ENCODE results near the gene SIPA1L3. TPM values are rescaled to one million over a fixed set of nuclear protein-coding genes. Genes with fewer than 3 reads are reported as not detected.

SIPA1L3 gene
- total RNA-seq, 1 experiment from 2014 or later: 66.3 TPM

DNA sequence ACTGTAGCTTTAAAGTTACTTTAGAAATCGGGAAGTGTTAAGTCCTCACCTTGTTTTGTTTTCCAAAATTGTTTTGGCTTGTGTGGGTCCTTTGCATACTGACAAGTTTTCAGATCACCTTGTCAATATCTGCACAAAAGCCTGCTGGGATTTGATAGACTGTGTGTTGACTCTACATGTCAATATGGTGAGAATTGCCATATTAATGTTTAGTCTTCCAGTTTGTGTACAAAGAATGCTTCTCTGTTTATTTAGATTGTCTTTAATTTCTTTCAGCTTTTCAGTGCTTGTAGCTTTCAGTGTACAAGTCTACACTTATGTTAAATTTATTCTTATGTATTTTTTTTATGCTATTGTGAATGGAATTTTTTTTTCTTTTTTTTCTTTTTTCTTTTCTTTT lies 50.2 kb downstream of the SIPA1L3 start:
- DNase-seq (ENCODE audit: low read depth, low spot score): no peak
- POLR2A ChIA-PET: no interaction called here
- CTCF ChIA-PET: no interaction called here

GRCh38 chr19:37959665-37960114 lies 52.7 kb downstream of the SIPA1L3 start:
- H3K4me1 ChIP-seq (ENCODE audit: control insufficient read depth, insufficient read depth, low read length): 0 out of 2 replicates have a peak, but pooled peaks cover 4% of the 10 kb centered on the region
- no peak for ATAC-seq
- in situ Hi-C loops (cut with HindIII; ENCODE audit: low pct_unique_long_range_greater_than_20kb, low sequenced_read_pairs): no loop called here

More for the DNA sequence above, 50.2 kb downstream of the SIPA1L3 start:
- in situ Hi-C loops (cut with HindIII; ENCODE audit: low pct_unique_long_range_greater_than_20kb, low sequenced_read_pairs): no loop called here
- BruUV-seq (replicated peaks): no TSS peak
- TF ChIP-seq POLR2AphosphoS5 (IDR thresholded peaks at IDR 0.05; ENCODE audit: low read depth, low read length) (no peak), SIN3A (IDR thresholded peaks at IDR 0.05; ENCODE audit: borderline replicate concordance, insufficient read depth, low read depth, low read length) (no peak), TCF7L2 (IDR thresholded peaks at IDR 0.05; ENCODE audit: low read depth, low read length) (no peak)
- TF ChIP-seq, protein P1, sequence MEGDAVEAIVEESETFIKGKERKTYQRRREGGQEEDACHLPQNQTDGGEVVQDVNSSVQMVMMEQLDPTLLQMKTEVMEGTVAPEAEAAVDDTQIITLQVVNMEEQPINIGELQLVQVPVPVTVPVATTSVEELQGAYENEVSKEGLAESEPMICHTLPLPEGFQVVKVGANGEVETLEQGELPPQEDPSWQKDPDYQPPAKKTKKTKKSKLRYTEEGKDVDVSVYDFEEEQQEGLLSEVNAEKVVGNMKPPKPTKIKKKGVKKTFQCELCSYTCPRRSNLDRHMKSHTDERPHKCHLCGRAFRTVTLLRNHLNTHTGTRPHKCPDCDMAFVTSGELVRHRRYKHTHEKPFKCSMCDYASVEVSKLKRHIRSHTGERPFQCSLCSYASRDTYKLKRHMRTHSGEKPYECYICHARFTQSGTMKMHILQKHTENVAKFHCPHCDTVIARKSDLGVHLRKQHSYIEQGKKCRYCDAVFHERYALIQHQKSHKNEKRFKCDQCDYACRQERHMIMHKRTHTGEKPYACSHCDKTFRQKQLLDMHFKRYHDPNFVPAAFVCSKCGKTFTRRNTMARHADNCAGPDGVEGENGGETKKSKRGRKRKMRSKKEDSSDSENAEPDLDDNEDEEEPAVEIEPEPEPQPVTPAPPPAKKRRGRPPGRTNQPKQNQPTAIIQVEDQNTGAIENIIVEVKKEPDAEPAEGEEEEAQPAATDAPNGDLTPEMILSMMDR (IDR thresholded peaks at IDR 0.05): no peak
- TF ChIP-seq, protein P2, sequence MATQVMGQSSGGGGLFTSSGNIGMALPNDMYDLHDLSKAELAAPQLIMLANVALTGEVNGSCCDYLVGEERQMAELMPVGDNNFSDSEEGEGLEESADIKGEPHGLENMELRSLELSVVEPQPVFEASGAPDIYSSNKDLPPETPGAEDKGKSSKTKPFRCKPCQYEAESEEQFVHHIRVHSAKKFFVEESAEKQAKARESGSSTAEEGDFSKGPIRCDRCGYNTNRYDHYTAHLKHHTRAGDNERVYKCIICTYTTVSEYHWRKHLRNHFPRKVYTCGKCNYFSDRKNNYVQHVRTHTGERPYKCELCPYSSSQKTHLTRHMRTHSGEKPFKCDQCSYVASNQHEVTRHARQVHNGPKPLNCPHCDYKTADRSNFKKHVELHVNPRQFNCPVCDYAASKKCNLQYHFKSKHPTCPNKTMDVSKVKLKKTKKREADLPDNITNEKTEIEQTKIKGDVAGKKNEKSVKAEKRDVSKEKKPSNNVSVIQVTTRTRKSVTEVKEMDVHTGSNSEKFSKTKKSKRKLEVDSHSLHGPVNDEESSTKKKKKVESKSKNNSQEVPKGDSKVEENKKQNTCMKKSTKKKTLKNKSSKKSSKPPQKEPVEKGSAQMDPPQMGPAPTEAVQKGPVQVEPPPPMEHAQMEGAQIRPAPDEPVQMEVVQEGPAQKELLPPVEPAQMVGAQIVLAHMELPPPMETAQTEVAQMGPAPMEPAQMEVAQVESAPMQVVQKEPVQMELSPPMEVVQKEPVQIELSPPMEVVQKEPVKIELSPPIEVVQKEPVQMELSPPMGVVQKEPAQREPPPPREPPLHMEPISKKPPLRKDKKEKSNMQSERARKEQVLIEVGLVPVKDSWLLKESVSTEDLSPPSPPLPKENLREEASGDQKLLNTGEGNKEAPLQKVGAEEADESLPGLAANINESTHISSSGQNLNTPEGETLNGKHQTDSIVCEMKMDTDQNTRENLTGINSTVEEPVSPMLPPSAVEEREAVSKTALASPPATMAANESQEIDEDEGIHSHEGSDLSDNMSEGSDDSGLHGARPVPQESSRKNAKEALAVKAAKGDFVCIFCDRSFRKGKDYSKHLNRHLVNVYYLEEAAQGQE (IDR thresholded peaks at IDR 0.05; ENCODE audit: insufficient read depth in 1 of 2, low read depth in 2 of 2, low read length in 1 of 2): no peak
- Histone ChIP-seq H3K36me3 (ENCODE audit: control insufficient read depth, insufficient read depth, low read length) (no peaks in the 10 kb centered on the region), H3K27me3 (ENCODE audit: control insufficient read depth, insufficient read depth, low read length) (no peaks in the 10 kb centered on the region), H3K9me3 (ENCODE audit: control insufficient read depth, insufficient read depth, low read depth, low read length) (peaks cover 5% of the 10 kb centered on the region; the same call in 1 of the 2 replicates), H3K4me1 (ENCODE audit: control insufficient read depth, insufficient read depth, low read length) (peaks cover 16% of the 10 kb centered on the region), H3K4me3 (ENCODE audit: low read depth in 2 of 2, low read length in 2 of 2) (no peak overlapping the region), H3K27ac (ENCODE audit: low read length) (no peak overlapping the region)
- intact Hi-C loops (cut with micrococcal nuclease; ENCODE audit: unreplicated experiment): no loop called here
- no peak for ATAC-seq

DNA sequence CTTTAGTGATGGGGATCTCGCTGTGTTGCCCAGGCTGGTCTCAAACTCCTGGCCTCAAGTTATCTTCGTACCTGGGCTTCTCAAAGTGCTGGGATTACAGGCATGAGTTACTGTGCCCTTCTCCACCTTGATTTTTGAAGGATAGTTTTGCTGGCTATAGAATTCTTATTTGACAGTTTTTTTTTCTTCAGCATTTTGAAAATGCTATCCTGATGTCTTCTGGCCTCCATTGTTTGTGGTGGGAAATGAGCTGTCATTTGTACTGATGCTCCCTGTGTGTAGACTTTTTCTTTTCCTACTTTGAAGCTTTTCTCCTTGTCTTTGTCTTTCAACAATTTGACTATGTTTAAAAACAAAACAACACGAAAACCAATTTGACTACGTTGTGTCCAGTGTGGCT lies 54.2 kb downstream of the SIPA1L3 start:
- Histone ChIP-seq H3K4me1 (ENCODE audit: control insufficient read depth, insufficient read depth, low read length) (peaks cover 7% of the 10 kb centered on the region), H3K27ac (ENCODE audit: low read length) (no peak overlapping the region), H3K9me3 (ENCODE audit: control insufficient read depth, insufficient read depth, low read depth, low read length) (peaks cover 5% of the 10 kb centered on the region; the same call in 1 of the 2 replicates), H3K4me3 (ENCODE audit: low read depth in 2 of 2, low read length in 2 of 2) (no peak overlapping the region), H3K27me3 (ENCODE audit: control insufficient read depth, insufficient read depth, low read length) (no peaks in the 10 kb centered on the region), H3K36me3 (ENCODE audit: control insufficient read depth, insufficient read depth, low read length) (no peaks in the 10 kb centered on the region)
- in situ Hi-C loops (cut with HindIII; ENCODE audit: low pct_unique_long_range_greater_than_20kb, low sequenced_read_pairs): no loop called here
- ChIA-PET CTCF (interaction anchor here (0.6 kb wide), 1 partner anchor 627 kb away, joined by 4 read pairs; a partner anchor contains a TSS), POLR2A (interaction anchor here (0.6 kb wide), 1 partner anchor 192 kb away, joined by 5 read pairs; no protein-coding TSS in a partner anchor)
- ATAC-seq (no peak), DNase-seq (ENCODE audit: low read depth, low spot score) (no peak)
- no TSS peak for BruUV-seq (replicated peaks)
- intact Hi-C loops (cut with micrococcal nuclease; ENCODE audit: unreplicated experiment): no loop called here
- TF ChIP-seq, protein P2 (IDR thresholded peaks at IDR 0.05; ENCODE audit: insufficient read depth in 1 of 2, low read depth in 2 of 2, low read length in 1 of 2): no peak
- TF ChIP-seq TCF7L2 (IDR thresholded peaks at IDR 0.05; ENCODE audit: low read depth, low read length) (no peak), SIN3A (IDR thresholded peaks at IDR 0.05; ENCODE audit: borderline replicate concordance, insufficient read depth, low read depth, low read length) (no peak), POLR2AphosphoS5 (IDR thresholded peaks at IDR 0.05; ENCODE audit: low read depth, low read length) (no peak)
- TF ChIP-seq, protein P1 (IDR thresholded peaks at IDR 0.05): no peak

More at GRCh38 chr19:37959665-37960114, 52.7 kb downstream of the SIPA1L3 start:
- H3K4me3 ChIP-seq (ENCODE audit: low read depth in 2 of 2, low read length in 2 of 2): no peak overlapping the region
- CTCF ChIA-PET: no interaction called here
- H3K36me3 ChIP-seq (ENCODE audit: control insufficient read depth, insufficient read depth, low read length): no peaks in the 10 kb centered on the region
- POLR2A ChIA-PET: no interaction called here
- no peak for DNase-seq (ENCODE audit: low read depth, low spot score)
- no peak overlapping the region for H3K27ac ChIP-seq (ENCODE audit: low read length)
- TSS peak; percentile 35 for BruUV-seq (replicated peaks)
- intact Hi-C loops (cut with micrococcal nuclease; ENCODE audit: unreplicated experiment): no loop called here
- TF ChIP-seq POLR2AphosphoS5 (IDR thresholded peaks at IDR 0.05; ENCODE audit: low read depth, low read length): no peak
- no peaks in the 10 kb centered on the region for H3K27me3 ChIP-seq (ENCODE audit: control insufficient read depth, insufficient read depth, low read length)
- H3K9me3 ChIP-seq (ENCODE audit: control insufficient read depth, insufficient read depth, low read depth, low read length): peaks cover 5% of the 10 kb centered on the region; the same call in 1 of the 2 replicates

Data from Panc1 (cell line).